Activated CD8-positive, alpha-beta memory T cell treated with anti-CD3 and anti-CD28 coated beads, Interleukin-2, amount 50 U/mL, for 48 hours (primary cell): Measurements from ENCODE around the gene DSN1.

ENCODE experiments used
- DNase-seq: peaks from one replicate; pipeline ENCODE4 v3.0.0-alpha.2; 2020

Gene DSN1

GRCh38 chr20:36794116-36794474 lies 20.5 kb upstream of the DSN1 start:
- DNase-seq = no peak

GRCh38 chr20:36793294-36794115 lies 19.9 kb upstream of the DSN1 start:
- no peak for DNase-seq

- no peak for DNase-seq
Observed at GRCh38 chr20:36792422-36792821, 18.9 kb upstream of the DSN1 start.

GRCh38 chr20:36791862-36792261 lies 18.3 kb upstream of the DSN1 start:
- DNase-seq = no peak

- DNase-seq = no peak
Observed at GRCh38 chr20:36786663-36787062, 13.1 kb upstream of the DSN1 start.

- DNase-seq = no peak
Observed at GRCh38 chr20:36786246-36786645, 12.7 kb upstream of the DSN1 start.

- DNase-seq = no peak
Observed at GRCh38 chr20:36785308-36785707, 11.7 kb upstream of the DSN1 start.

- no peak for DNase-seq
Observed at GRCh38 chr20:36784900-36785299, 11.3 kb upstream of the DSN1 start.

GRCh38 chr20:36784116-36784515 lies 10.6 kb upstream of the DSN1 start:
- DNase-seq = no peak

GRCh38 chr20:36779656-36780025 lies 6.1 kb upstream of the DSN1 start:
- no peak for DNase-seq

GRCh38 chr20:36778831-36779655 lies 5.5 kb upstream of the DSN1 start:
- no peak for DNase-seq

- no peak for DNase-seq
Observed at GRCh38 chr20:36777576-36777975, 4.0 kb upstream of the DSN1 start.

- DNase-seq = no peak
Observed at GRCh38 chr20:36777167-36777566, 3.6 kb upstream of the DSN1 start.

GRCh38 chr20:36775826-36776225 lies 2.3 kb upstream of the DSN1 start:
- no peak for DNase-seq

GRCh38 chr20:36775196-36775595 lies 1.6 kb upstream of the DSN1 start:
- no peak for DNase-seq

- DNase-seq = no peak
Observed at GRCh38 chr20:36773107-36773596, 411 bp downstream of the DSN1 start.

- no peak for DNase-seq
Observed at GRCh38 chr20:36770680-36771079, 2.9 kb downstream of the DSN1 start.

GRCh38 chr20:36768768-36769430 lies 4.7 kb downstream of the DSN1 start:
- no peak for DNase-seq

GRCh38 chr20:36761125-36761524 lies 12.4 kb downstream of the DSN1 start:
- DNase-seq = no peak

- no peak for DNase-seq
Observed at GRCh38 chr20:36760647-36761046, 12.9 kb downstream of the DSN1 start.

- DNase-seq = no peak
Observed at GRCh38 chr20:36758276-36758675, 15.3 kb downstream of the DSN1 start.

GRCh38 chr20:36756496-36756895 lies 17.1 kb downstream of the DSN1 start:
- no peak for DNase-seq

- no peak for DNase-seq
Observed at GRCh38 chr20:36754656-36755222, 18.8 kb downstream of the DSN1 start.
